Muscle of leg (tissue), 11 donors: Measurements from ENCODE around the gene MIPOL1. TPM values are rescaled to one million over a fixed set of nuclear protein-coding genes. Genes with fewer than 3 reads are reported as not detected.
A peak's percentile ranks its signal among the peaks of the same experiment; 100 is the strongest.

Source experiments
- DNase-seq: peaks from one replicate; pipeline ENCODE4 v3.0.0; 2013
- H3K27ac ChIP-seq: one replicate; pipeline ENCODE4 v1.5.1; 2013; ENCODE audit warnings: mild to moderate bottlenecking, low read length, control low read depth
- H3K27me3 ChIP-seq: one replicate; pipeline ENCODE4 v1.6.1; 2013; ENCODE audit warnings: low read length; ENCODE audit not compliant: control insufficient read depth, insufficient read depth
- H3K36me3 ChIP-seq: one replicate; pipeline ENCODE4 v1.6.1; 2013; ENCODE audit warnings: low read length; ENCODE audit not compliant: control insufficient read depth, insufficient read depth
- H3K4me1 ChIP-seq: one replicate; pipeline ENCODE4 v1.6.1; 2013; ENCODE audit warnings: low read length; ENCODE audit not compliant: control insufficient read depth, insufficient read depth
- H3K4me3 ChIP-seq: one replicate; pipeline ENCODE4 v1.5.1; 2013; ENCODE audit warnings: low read length, control low read depth
- H3K9me3 ChIP-seq: replicated peaks from 2 replicates; pipeline ENCODE4 v1.6.1; 2013; ENCODE audit warnings: low read depth, low read length; ENCODE audit not compliant: control insufficient read depth
- WGBS: methylation state at CpG from one replicate; pipeline ENCODE4 v1.1.5; 2013; ENCODE audit warnings: missing lambda C conversion rate; ENCODE audit not compliant: insufficient coverage; 5-methylcytosine and 5-hydroxymethylcytosine counted together
- polyA plus RNA-seq, 8 donors: library from polyadenylated mRNA; unstranded; fragments of 120-200 nt; gene quantifications; one replicate each; pipeline versions ENCODE4 v1.2.1 to v1.2.3, GENCODE V29; 2013; ENCODE audit warnings: inconsistent platforms in 1 of 8, low replicate concordance in 1 of 8; ENCODE audit not compliant: insufficient read length in 8 of 8, insufficient read depth in 1 of 8
- total RNA-seq: library from RNA; stranded (reverse); fragments of 120-200 nt; gene quantifications from one replicate; pipeline ENCODE4 v1.2.4, GENCODE V29; 2013

MIPOL1 gene
- total and polyA plus RNA-seq, 9 donors, result 3.2 to 10.5 (median 4.5) TPM

- H3K4me1 ChIP-seq, result peaks cover 22% of the 10 kb centered on the region
- peaks cover 78% of the 10 kb centered on the region for H3K27me3 ChIP-seq
- H3K27ac ChIP-seq, result no peak overlapping the region
- no peak for DNase-seq
- H3K36me3 ChIP-seq, result no peaks in the 10 kb centered on the region
- no peaks in the 10 kb centered on the region for H3K9me3 ChIP-seq
- 10% methylated on average over 6 of the region's 16 CpGs for WGBS
- no peak overlapping the region for H3K4me3 ChIP-seq
Measured at GRCh38 chr14:37588956-37589714, 391.4 kb downstream of the MIPOL1 start.

- no peaks in the 10 kb centered on the region for H3K36me3 ChIP-seq
- no CpG with 5 or more reads among the region's 6 CpGs for WGBS
- H3K4me1 ChIP-seq, result peaks cover 24% of the 10 kb centered on the region
- H3K4me3 ChIP-seq, result no peak overlapping the region
- no peak for DNase-seq
- H3K27ac ChIP-seq, result no peak overlapping the region
- no peaks in the 10 kb centered on the region for H3K9me3 ChIP-seq
- peaks cover 78% of the 10 kb centered on the region for H3K27me3 ChIP-seq
Measured at GRCh38 chr14:37589715-37590427, 392.1 kb downstream of the MIPOL1 start.

- Histone ChIP-seq H3K4me3 (no peak overlapping the region), H3K27me3 (peaks cover 77% of the 10 kb centered on the region), H3K36me3 (no peaks in the 10 kb centered on the region), H3K27ac (no peak overlapping the region), H3K9me3 (no peaks in the 10 kb centered on the region), H3K4me1 (peaks cover 24% of the 10 kb centered on the region)
- DNase-seq, result no peak
- WGBS, result no CpG with 5 or more reads among the region's 4 CpGs
Measured at GRCh38 chr14:37590428-37591139, 392.8 kb downstream of the MIPOL1 start.

DNA sequence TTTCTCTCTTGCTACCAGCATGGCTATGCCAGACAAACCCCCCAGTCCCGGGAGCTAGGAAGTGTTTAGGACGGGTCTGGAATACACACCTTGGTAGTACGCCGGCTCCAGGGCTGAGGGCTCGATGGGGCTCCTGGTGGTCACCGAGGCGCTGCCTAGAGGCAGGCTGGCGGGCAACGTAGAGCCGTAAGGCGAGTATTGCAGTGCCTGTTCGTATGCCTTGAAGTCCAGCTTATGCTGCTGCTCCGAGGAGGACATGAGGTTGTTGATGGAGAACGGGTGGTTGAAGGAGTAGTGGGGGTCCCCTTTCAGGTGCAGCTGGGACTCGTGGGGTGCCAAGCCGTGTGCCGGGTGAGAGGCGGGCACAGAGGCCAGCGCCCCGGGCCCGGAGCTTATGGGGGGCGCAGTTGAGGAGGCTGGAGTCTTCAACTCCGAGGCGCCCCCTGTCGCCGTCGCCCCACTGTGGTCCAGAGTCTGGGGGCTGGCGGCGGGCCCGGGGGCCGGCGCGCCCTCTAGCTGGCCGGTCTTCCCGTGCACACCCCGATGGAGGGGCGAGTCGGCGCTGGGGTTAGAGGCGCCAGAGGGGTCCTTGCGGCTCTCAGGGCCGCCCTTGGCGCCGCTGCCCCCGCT, 393.7 kb downstream of the MIPOL1 start:
- WGBS, result 2% methylated on average over 45 of the region's 45 CpGs
- no peak for DNase-seq
- Histone ChIP-seq H3K36me3 (no peaks in the 10 kb centered on the region), H3K4me1 (peaks cover 30% of the 10 kb centered on the region), H3K9me3 (no peaks in the 10 kb centered on the region), H3K4me3 (no peak overlapping the region), H3K27me3 (peaks cover 77% of the 10 kb centered on the region), H3K27ac (no peak overlapping the region)

- no peak overlapping the region for H3K4me3 ChIP-seq
Measured at GRCh38 chr14:37591941-37592481, 394.3 kb downstream of the MIPOL1 start.

DNA sequence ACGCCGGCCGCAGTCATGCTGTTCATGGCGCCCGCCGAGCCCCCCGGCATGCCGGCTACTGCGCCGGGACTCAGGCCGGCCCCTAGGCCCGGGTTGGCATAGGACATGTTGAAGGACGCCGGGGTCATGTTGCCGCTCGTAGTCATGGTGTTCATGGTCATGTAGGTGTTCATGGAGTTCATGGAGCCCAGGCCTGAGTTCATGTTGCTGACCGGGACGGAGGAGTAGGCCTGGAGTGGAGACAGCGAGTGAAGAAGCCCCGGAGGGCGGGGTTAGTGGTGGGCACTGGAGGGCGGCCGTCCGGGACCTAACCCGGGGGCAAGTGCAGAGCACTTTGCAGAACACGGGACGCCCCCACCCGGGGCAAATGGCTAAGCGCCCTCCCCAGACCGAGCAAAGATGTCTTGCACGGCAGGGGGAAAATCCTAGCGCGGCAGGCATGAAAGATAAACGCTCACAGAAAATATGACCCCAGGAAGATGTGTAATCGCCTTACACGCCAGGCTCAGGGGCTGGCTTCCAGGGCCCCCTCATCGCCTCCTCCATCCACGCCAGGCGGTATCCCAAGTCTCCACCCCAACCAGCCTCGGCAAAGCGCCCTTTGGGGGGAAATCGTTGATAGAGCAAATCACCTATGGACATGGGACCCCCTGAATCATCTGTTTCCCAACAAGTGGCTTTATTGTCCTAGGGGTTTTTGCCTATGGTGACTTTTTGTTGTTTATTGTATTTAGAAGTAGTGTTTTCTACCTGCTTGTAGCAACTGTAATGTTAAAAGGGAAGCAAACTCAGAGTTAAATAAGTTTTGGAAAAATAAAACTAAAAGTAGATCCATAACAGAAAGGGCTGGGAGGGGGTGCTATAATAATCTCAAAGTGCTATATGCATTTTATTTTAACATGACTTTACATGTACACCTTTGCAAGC, 395.0 kb downstream of the MIPOL1 start:
- no peak overlapping the region for H3K27ac ChIP-seq
- no peak overlapping the region for H3K4me3 ChIP-seq
- no peaks in the 10 kb centered on the region for H3K36me3 ChIP-seq
- 3% methylated on average over 34 of the region's 42 CpGs for whole genome bisulfite sequencing
- no peak for DNase-seq
- H3K9me3 ChIP-seq, result no peaks in the 10 kb centered on the region
- H3K4me1 ChIP-seq, result peaks cover 29% of the 10 kb centered on the region
- H3K27me3 ChIP-seq, result peaks cover 83% of the 10 kb centered on the region

More at GRCh38 chr14:37591941-37592481, 394.3 kb downstream of the MIPOL1 start:
- no peaks in the 10 kb centered on the region for H3K9me3 ChIP-seq
- 1% methylated on average over 58 of the region's 58 CpGs for WGBS
- DNase-seq, result no peak
- H3K27me3 ChIP-seq, result peaks cover 81% of the 10 kb centered on the region
- H3K27ac ChIP-seq, result no peak overlapping the region
- H3K36me3 ChIP-seq, result no peaks in the 10 kb centered on the region
- H3K4me1 ChIP-seq, result peaks cover 30% of the 10 kb centered on the region

DNA sequence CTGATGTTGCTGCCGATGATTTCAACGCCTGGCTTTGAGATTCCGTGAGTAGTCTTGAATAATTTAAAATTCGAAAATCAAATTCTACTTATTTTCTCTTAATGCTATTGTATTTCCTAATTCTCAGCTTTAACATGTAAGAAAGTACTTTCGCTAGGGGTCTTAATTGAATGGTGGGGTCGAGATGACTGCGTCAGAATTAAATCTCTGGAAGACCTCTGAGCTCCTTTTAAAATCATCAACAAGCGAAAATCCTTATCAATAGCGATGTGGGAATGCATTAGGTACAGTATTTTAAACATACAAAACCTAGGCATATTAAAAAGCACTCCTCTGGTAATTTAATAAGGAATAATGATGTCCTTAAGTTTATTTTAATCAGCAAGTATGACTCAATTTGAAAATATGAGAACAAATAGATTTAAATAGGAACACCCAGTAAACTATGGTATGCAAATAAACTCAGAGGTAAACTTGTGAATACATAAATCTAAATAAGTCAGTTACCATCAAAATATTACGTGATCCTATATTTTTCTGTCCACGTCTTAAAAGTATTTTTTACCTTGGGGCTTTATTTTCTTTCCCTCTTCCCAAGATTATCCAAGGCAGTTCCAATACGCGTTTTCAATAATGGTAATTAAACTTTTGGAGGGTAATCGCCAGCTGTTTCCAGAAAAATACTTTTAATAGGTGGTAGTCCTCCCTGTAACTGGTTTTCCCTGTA, 395.9 kb downstream of the MIPOL1 start:
- no peak overlapping the region for H3K27ac ChIP-seq
- WGBS, result no CpG with 5 or more reads among the region's 14 CpGs
- H3K27me3 ChIP-seq, result peaks cover 83% of the 10 kb centered on the region
- no peak overlapping the region for H3K4me3 ChIP-seq
- no peaks in the 10 kb centered on the region for H3K9me3 ChIP-seq
- H3K36me3 ChIP-seq, result no peaks in the 10 kb centered on the region
- H3K4me1 ChIP-seq, result peaks cover 29% of the 10 kb centered on the region
- DNase-seq, result no peak

- no peak overlapping the region for H3K27ac ChIP-seq
- WGBS, result 1% methylated on average over 52 of the region's 56 CpGs
- no peaks in the 10 kb centered on the region for H3K9me3 ChIP-seq
- no peaks in the 10 kb centered on the region for H3K36me3 ChIP-seq
- H3K4me3 ChIP-seq, result peak overlapping the region; percentile 22
- peak; percentile 85 for DNase-seq
- H3K27me3 ChIP-seq, result peaks cover 83% of the 10 kb centered on the region
- peaks cover 34% of the 10 kb centered on the region for H3K4me1 ChIP-seq
Measured at GRCh38 chr14:37594238-37594970, 396.7 kb downstream of the MIPOL1 start.
